ENCODE measurements around the gene PPFIA1. TPM values are rescaled to one million over a fixed set of nuclear protein-coding genes. Genes with fewer than 3 reads are reported as not detected.

Gene PPFIA1
- polyA plus RNA-seq, 1 of the 3 experiments (the other 2 are of a cell fraction), result 37.4 TPM

GRCh38 chr11:70348191-70348590 lies 77.7 kb downstream of the PPFIA1 start:
- Histone ChIP-seq H3K79me2 (ENCODE audit: insufficient read depth) (no peaks in the 10 kb centered on the region), H3K4me1 (ENCODE audit: control insufficient read depth in 1 of 2, insufficient read depth in 2 of 2, low read depth in 1 of 2, low read length in 1 of 2) (no peaks in the 10 kb centered on the region), H3F3A (replicated peaks; ENCODE audit: insufficient read depth) (peaks cover 6% of the 10 kb centered on the region), H3K27ac (ENCODE audit: low read depth in 2 of 2, low read length in 1 of 2) (no peak overlapping the region), H2AFZ (ENCODE audit: low read depth) (no peak overlapping the region), H3K4me2 (no peak overlapping the region), H3K9me3 (no peaks in the 10 kb centered on the region), H3K9me2 (no peaks in the 10 kb centered on the region), H3K4me3 (ENCODE audit: low read depth in 2 of 2, low read length in 1 of 2) (no peak overlapping the region), H3K27me3 (ENCODE audit: insufficient read depth) (no peaks in the 10 kb centered on the region), H3K9ac (no peak overlapping the region), H4K20me1 (ENCODE audit: insufficient read depth) (no peaks in the 10 kb centered on the region), H3K36me3 (replicated peaks in 1 of 2; ENCODE audit: control insufficient read depth in 1 of 2, insufficient read depth in 2 of 2, low read length in 1 of 2) (peaks cover 24 to 62% of the 10 kb centered on the region in 2 experiments)
- ChIA-PET CTCF (interaction anchor here (1.1 kb wide), 1 partner anchor 8 kb away, joined by 3 read pairs; no protein-coding TSS in a partner anchor), POLR2A (no interaction called here)
- WGBS (ENCODE audit: low lambda C conversion rate), result 92% methylated on average over 12 of the region's 12 CpGs
- no peak for DNase-seq
- TF ChIP-seq USF1 (IDR thresholded peaks at IDR 0.05; ENCODE audit: borderline replicate concordance, low read depth), result no peak
- no peak for TF ChIP-seq REST (IDR thresholded peaks at IDR 0.05; ENCODE audit: low read depth, low read length)
- TF ChIP-seq EZH2phosphoT487 (IDR thresholded peaks at IDR 0.05; ENCODE audit: borderline replicate concordance, low read depth), result no peak

GRCh38 chr11:70348608-70349007 lies 78.1 kb downstream of the PPFIA1 start:
- Histone ChIP-seq H4K20me1 (ENCODE audit: insufficient read depth) (no peaks in the 10 kb centered on the region), H3K9me2 (no peaks in the 10 kb centered on the region), H2AFZ (ENCODE audit: low read depth) (no peak overlapping the region), H3K36me3 (replicated peaks in 1 of 2; ENCODE audit: control insufficient read depth in 1 of 2, insufficient read depth in 2 of 2, low read length in 1 of 2) (peaks cover 24 to 62% of the 10 kb centered on the region in 2 experiments), H3K9me3 (no peaks in the 10 kb centered on the region), H3K4me1 (ENCODE audit: control insufficient read depth in 1 of 2, insufficient read depth in 2 of 2, low read depth in 1 of 2, low read length in 1 of 2) (no peaks in the 10 kb centered on the region), H3K79me2 (ENCODE audit: insufficient read depth) (no peaks in the 10 kb centered on the region; the same call in 1 of the 2 replicates), H3F3A (replicated peaks; ENCODE audit: insufficient read depth) (peaks cover 6% of the 10 kb centered on the region), H3K4me2 (no peak overlapping the region), H3K9ac (no peak overlapping the region), H3K27me3 (ENCODE audit: insufficient read depth) (no peaks in the 10 kb centered on the region), H3K4me3 (ENCODE audit: low read depth in 2 of 2, low read length in 1 of 2) (no peak overlapping the region), H3K27ac (ENCODE audit: low read depth in 2 of 2, low read length in 1 of 2) (no peak overlapping the region)
- 90% methylated on average over 1 of the region's 1 CpG for WGBS (ENCODE audit: low lambda C conversion rate)
- TF ChIP-seq FOXM1 (IDR thresholded peaks at IDR 0.05; ENCODE audit: low read depth) (no peak), FOXJ3 (CRISPR knock-in tag; IDR thresholded peaks at IDR 0.05) (no peak), RCOR1 (IDR thresholded peaks at IDR 0.05; ENCODE audit: low read length) (no peak), MEF2A (IDR thresholded peaks at IDR 0.05; ENCODE audit: borderline replicate concordance, low read depth) (no peak), RAD21 (IDR thresholded peaks at IDR 0.05; ENCODE audit: low read length) (no peak), TEAD4 (IDR thresholded peaks at IDR 0.05; ENCODE audit: borderline replicate concordance, insufficient read depth) (no peak), NFIC (IDR thresholded peaks at IDR 0.05; ENCODE audit: borderline replicate concordance) (no peak), SMC3 (IDR thresholded peaks at IDR 0.05; ENCODE audit: low read depth, low read length) (no peak), ELF1 (IDR thresholded peaks at IDR 0.05) (no peak), REST (IDR thresholded peaks at IDR 0.05; ENCODE audit: low read depth, low read length) (no peak), PBX3 (IDR thresholded peaks at IDR 0.05) (no peak)
- no peak for DNase-seq
- POLR2A ChIA-PET, result no interaction called here
- CTCF ChIA-PET, result interaction anchor here (1.1 kb wide), 1 partner anchor 8 kb away, joined by 3 read pairs; no protein-coding TSS in a partner anchor
